SK-N-SH (cell line): ENCODE data around the gene OLFM1.

Experiments used
- EP300 ChIP-seq, 2 experiments: IDR thresholded peaks; 2 replicates each; pipeline versions ENCODE4 v1.4.0 to v1.6.1; 2012; ENCODE audit warnings: borderline replicate concordance in 1 of 2, low read depth in 1 of 2, low read length in 1 of 2
- RAD21 ChIP-seq: IDR thresholded peaks from 2 replicates; pipeline ENCODE4 v1.6.1; 2012; ENCODE audit warnings: mild to moderate bottlenecking, low read length
- YY1 ChIP-seq: IDR thresholded peaks from 2 replicates; pipeline ENCODE4 v1.4.0; 2012; ENCODE audit warnings: low read depth, mild to moderate bottlenecking
- TF ChIP-seq, protein P1 (sequence below): fragments of 200-600 bp; sonication (generic); IDR thresholded peaks from 2 replicates; pipeline ENCODE4 v1.6.1; 2017; ENCODE audit warnings: antibody characterized with exemption, mild to moderate bottlenecking, moderate library complexity

DNA sequence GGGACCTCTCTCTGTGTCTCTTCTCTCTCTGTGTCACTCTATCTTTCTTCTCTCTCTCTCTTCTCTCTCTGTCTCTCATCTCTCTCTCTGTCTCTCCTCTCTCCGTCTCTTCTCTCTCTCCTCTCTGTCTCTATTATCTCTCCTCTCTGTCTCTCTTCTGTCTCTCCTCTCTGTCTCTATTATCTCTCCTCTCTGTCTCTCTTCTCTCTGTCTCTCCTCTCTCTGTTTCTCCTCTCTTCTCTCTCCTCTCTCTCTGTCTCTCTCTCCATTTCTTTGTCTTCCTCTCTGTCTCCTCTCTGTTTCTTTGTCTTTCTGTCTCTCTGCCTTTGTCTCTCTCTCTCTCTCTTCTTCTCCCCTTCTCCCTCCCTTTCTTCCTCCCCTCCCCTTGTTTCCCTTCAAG, 3.2 kb upstream of the OLFM1 start:
- TF ChIP-seq, protein P1, sequence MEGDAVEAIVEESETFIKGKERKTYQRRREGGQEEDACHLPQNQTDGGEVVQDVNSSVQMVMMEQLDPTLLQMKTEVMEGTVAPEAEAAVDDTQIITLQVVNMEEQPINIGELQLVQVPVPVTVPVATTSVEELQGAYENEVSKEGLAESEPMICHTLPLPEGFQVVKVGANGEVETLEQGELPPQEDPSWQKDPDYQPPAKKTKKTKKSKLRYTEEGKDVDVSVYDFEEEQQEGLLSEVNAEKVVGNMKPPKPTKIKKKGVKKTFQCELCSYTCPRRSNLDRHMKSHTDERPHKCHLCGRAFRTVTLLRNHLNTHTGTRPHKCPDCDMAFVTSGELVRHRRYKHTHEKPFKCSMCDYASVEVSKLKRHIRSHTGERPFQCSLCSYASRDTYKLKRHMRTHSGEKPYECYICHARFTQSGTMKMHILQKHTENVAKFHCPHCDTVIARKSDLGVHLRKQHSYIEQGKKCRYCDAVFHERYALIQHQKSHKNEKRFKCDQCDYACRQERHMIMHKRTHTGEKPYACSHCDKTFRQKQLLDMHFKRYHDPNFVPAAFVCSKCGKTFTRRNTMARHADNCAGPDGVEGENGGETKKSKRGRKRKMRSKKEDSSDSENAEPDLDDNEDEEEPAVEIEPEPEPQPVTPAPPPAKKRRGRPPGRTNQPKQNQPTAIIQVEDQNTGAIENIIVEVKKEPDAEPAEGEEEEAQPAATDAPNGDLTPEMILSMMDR, result no peak
- TF ChIP-seq EP300 (IDR thresholded peaks at IDR 0.05; ENCODE audit: borderline replicate concordance in 1 of 2, low read depth in 1 of 2, low read length in 1 of 2), result no peak
- no peak for TF ChIP-seq RAD21
- no peak for TF ChIP-seq YY1
